C4-2B (cell line): ENCODE results near the gene FLNC.

Source experiments
- ZFX ChIP-seq: fragments of 450-650 bp; IDR thresholded peaks from 2 replicates; pipeline ENCODE4 v1.6.1; 2017
- TF ChIP-seq, protein P1 (sequence below): fragments of 450-650 bp; conservative IDR thresholded peaks from 2 replicates; pipeline ENCODE4 v1.5.1; 2017; ENCODE audit warnings: mild to moderate bottlenecking

DNA sequence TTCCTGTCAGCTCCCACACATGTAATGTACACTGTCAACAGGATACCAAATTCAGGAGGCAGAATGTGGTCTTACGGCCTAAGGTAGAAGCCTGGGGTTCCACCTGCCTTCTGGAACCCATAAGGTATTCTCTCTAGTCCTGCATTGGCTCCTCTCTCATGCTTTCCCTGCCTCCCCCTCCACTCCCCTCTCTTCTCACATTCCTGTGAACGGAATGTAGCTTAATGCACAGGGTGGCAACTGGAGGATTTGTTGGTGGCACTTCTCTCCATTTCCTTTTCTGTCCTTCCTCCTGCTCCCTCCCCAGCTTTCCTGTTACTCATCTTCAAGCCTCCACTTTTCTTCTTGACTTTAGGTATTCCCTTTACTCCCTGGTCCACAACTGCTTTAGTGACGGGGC, 11.5 kb upstream of the FLNC start:
- TF ChIP-seq, protein P1, sequence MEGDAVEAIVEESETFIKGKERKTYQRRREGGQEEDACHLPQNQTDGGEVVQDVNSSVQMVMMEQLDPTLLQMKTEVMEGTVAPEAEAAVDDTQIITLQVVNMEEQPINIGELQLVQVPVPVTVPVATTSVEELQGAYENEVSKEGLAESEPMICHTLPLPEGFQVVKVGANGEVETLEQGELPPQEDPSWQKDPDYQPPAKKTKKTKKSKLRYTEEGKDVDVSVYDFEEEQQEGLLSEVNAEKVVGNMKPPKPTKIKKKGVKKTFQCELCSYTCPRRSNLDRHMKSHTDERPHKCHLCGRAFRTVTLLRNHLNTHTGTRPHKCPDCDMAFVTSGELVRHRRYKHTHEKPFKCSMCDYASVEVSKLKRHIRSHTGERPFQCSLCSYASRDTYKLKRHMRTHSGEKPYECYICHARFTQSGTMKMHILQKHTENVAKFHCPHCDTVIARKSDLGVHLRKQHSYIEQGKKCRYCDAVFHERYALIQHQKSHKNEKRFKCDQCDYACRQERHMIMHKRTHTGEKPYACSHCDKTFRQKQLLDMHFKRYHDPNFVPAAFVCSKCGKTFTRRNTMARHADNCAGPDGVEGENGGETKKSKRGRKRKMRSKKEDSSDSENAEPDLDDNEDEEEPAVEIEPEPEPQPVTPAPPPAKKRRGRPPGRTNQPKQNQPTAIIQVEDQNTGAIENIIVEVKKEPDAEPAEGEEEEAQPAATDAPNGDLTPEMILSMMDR, result no peak
- TF ChIP-seq ZFX, result no peak
